GM12875 (cell line): ENCODE data around the gene GRIP1.

Source experiments
- H3K4me3 ChIP-seq: one replicate; pipeline ENCODE4 v1.5.1; 2011; ENCODE audit warnings: low read depth, low read length, control low read depth
- CTCF ChIP-seq: IDR thresholded peaks from 2 replicates; pipeline ENCODE4 v1.5.1; 2011; ENCODE audit warnings: low read depth, mild to moderate bottlenecking, control low read depth, inconsistent platforms, low read length, moderate library complexity, borderline replicate concordance; ENCODE audit not compliant: insufficient read depth

GRIP1 gene

GRCh38 chr12:66602483-66603143, 76.3 kb downstream of the GRIP1 start:
- no peak overlapping the region for H3K4me3 ChIP-seq

GRCh38 chr12:66600903-66601302, 78.0 kb downstream of the GRIP1 start:
- H3K4me3 ChIP-seq, result no peak overlapping the region
- no peak for TF ChIP-seq CTCF

More at GRCh38 chr12:66602483-66603143, 76.3 kb downstream of the GRIP1 start:
- no peak for TF ChIP-seq CTCF

GRCh38 chr12:66599816-66600215, 79.1 kb downstream of the GRIP1 start:
- TF ChIP-seq CTCF, result no peak

GRCh38 chr12:66598608-66599007, 80.3 kb downstream of the GRIP1 start:
- no peak for TF ChIP-seq CTCF
- H3K4me3 ChIP-seq, result no peak overlapping the region

More at GRCh38 chr12:66599816-66600215, 79.1 kb downstream of the GRIP1 start:
- no peak overlapping the region for H3K4me3 ChIP-seq

- no peak overlapping the region for H3K4me3 ChIP-seq
- TF ChIP-seq CTCF, result no peak
Observed at GRCh38 chr12:66598079-66598478, 80.8 kb downstream of the GRIP1 start.

GRCh38 chr12:66596199-66596598, 82.7 kb downstream of the GRIP1 start:
- TF ChIP-seq CTCF, result no peak
- H3K4me3 ChIP-seq, result no peak overlapping the region

GRCh38 chr12:66594688-66595087, 84.2 kb downstream of the GRIP1 start:
- H3K4me3 ChIP-seq, result no peak overlapping the region
- TF ChIP-seq CTCF, result no peak
